Omental fat pad (tissue), 4 donors: ENCODE measurements around the gene MTCH2. TPM values are rescaled to one million over a fixed set of nuclear protein-coding genes. Genes with fewer than 3 reads are reported as not detected.
"Not testable (repeated sequence)": the region's sequence is repeated elsewhere in the genome, so short reads cannot be mapped to it uniquely, and the experiment has no call there.

ENCODE experiments used
- ATAC-seq: fragments of 150-250 bp; one replicate; pipeline ENCODE4 v1.9.1; 2016; ENCODE audit warnings: mild to moderate bottlenecking, moderate library complexity; ENCODE audit not compliant: low FRiP score
- DNase-seq: peaks from one replicate; pipeline ENCODE4 v3.0.0-alpha.2; 2019; ENCODE audit warnings: low spot score
- total RNA-seq, 4 donors: library from RNA; depleted of rRNA; stranded (reverse); fragments of >200 nt; gene quantifications; one replicate each; pipeline ENCODE4 v1.1.0, GENCODE V29; 2016
- TF ChIP-seq, protein P1 (sequence below), 3 donors: fragments of 450-650 bp; IDR thresholded peaks; one replicate each; pipeline ENCODE4 v1.5.1; 2016 to 2017; ENCODE audit warnings: antibody characterized with exemption in 3 of 3, mild to moderate bottlenecking in 3 of 3, moderate library complexity in 2 of 3

The MTCH2 gene
- total RNA-seq, result 10 to 100 TPM; 38.6 to 68.9 (median 55.6) TPM

DNA sequence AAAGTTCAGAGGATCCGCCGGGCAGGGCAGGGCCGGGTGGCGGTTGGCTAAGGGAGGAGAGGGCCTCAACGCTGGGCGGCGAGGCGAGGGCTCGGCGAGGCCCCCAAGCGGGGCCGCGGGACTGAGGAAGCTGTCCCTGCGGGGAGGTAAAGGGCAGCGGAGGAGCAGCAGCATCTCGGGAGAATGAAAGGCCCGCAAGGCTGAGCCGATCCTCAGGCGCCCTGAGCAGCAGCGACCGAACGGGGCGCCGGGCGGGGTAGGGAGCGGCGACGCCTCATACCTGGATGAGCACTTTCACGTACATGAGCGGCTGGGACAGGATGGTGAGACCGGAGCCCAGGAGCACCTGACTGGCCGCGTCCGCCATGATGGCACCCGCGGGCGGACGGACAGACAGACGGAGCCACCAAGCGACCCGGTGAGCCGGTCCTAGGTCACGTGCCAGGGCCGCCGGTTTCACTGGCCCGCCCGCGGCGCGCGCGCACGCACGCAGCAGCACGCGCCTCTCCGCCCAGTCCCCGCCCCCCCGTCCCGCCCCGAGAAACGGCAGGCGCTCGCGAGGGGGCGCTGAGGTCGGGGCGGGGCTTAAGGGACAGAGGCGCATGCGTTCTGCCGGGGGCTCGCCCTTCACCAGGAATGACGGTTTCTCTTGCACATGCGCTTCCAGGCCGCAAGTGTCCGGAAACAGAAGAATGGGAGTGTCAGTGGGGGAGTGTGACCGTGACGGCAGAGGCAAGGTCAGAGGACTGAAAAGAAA, at the start of gene MTCH2:
Gene MTCH2, minus strand, starts transcription at position 461 of the 757 bp plus-strand sequence. Its CDS starts 94 bp downstream, at position 367.
- peak; percentile 98 for ATAC-seq
- DNase-seq, result peak; percentile 82
- TF ChIP-seq, protein P1, sequence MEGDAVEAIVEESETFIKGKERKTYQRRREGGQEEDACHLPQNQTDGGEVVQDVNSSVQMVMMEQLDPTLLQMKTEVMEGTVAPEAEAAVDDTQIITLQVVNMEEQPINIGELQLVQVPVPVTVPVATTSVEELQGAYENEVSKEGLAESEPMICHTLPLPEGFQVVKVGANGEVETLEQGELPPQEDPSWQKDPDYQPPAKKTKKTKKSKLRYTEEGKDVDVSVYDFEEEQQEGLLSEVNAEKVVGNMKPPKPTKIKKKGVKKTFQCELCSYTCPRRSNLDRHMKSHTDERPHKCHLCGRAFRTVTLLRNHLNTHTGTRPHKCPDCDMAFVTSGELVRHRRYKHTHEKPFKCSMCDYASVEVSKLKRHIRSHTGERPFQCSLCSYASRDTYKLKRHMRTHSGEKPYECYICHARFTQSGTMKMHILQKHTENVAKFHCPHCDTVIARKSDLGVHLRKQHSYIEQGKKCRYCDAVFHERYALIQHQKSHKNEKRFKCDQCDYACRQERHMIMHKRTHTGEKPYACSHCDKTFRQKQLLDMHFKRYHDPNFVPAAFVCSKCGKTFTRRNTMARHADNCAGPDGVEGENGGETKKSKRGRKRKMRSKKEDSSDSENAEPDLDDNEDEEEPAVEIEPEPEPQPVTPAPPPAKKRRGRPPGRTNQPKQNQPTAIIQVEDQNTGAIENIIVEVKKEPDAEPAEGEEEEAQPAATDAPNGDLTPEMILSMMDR (IDR thresholded peaks at IDR 0.05), result no peak

DNA sequence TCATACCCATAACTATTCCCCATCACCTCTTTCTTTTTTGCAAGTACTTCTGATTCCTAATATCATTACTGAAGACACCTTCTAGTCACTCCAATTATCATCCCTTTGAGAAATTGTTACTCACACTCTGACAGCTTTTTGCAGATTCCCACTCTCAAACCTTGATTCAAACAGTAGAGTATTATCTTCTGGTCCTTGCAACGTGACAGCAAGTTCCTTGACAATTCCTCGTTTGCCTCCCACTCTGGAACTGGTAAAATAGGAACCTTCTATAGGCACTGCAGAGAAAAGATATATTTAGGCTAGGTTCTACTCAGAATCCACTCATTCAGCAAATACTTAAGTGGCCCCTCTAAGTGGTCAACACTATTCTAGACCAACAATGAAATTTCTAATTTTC, 49.6 kb upstream of the MTCH2 start:
- ATAC-seq, result no peak
- TF ChIP-seq, protein P1 (IDR thresholded peaks at IDR 0.05), result no peak
- DNase-seq, result no peak

DNA sequence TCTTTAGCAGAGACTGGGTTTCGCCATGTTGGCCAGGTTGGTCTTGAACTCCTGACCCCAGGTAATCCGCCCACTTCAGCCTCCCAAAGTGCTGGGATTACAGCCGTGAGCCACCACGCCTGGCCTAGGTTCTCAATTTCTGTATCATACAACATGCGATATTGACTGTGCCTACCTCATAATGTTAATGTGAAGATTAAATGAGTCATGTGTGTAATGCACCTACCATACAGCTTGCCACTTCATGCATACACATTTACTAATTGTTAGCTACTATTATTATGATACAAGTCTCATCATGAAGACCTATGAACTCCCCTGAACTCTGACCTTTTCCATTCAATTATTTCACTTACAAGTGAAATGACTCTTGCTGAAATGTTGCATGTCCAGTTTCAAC, 47.1 kb upstream of the MTCH2 start:
- DNase-seq (no peak), ATAC-seq (no peak)
- TF ChIP-seq, protein P1 (IDR thresholded peaks at IDR 0.05), result no peak

DNA sequence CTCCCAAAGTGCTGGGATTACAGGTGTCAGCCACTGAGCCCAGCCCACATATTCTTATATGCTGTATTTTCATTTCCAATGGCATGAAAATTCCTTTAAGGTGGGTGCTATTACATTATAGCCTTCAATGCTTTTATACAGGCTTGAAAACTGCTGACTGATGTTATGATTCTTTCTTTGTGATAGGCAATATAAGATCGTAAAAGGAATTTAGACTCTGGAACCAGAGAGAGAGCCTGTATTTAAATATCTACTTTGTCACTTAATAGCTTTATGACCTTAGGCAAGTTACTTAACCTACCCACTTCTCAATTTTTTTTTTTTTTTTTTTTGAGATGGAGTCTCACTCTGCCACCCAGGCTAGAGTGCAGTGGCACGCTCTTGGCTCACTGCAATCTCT, 46.6 kb upstream of the MTCH2 start:
- TF ChIP-seq, protein P1 (IDR thresholded peaks at IDR 0.05), result no peak
- ATAC-seq, result no peak
- DNase-seq, result no peak

DNA sequence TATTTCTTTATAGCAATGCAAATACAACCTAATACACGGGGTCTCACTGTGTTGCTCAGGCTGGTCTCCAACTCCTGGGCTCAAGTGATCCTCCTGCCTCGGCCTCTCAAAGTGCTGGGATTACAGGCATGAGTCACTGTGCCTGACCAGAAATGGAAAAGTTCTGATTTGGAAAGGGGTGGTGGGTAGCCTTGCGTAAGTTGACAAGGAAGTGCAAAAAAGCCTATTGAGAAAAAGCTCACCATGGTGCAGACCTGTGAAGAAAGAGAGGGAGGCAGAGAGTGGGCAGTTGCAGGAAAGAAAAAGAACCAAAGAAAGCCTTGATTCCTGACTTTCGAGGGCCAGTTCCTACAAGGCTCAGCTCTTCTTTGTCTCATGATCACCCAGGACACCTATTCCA, 45.8 kb upstream of the MTCH2 start:
- DNase-seq (no peak), ATAC-seq (no peak)
- TF ChIP-seq, protein P1 (IDR thresholded peaks at IDR 0.05), result no peak

DNA sequence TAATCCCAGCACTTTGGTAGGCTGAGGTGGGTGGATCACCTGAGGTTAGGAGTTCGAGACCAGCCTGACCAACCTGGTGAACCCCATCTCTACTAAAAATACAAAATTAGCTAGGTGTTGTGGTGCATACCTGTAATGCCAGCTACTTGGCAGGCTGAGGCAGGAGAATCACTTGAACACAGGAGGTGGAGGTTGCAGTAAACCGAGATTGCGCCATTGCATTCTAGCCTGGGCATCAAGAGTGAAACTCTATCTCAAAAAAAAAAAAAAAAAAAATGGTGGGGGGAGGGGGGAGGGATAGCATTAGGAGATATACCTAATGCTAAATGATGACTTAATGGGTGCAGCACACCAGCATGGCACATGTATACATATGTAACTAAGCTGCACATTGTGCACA, 44.3 kb upstream of the MTCH2 start:
- DNase-seq, ATAC-seq: not testable (repeated sequence)

DNA sequence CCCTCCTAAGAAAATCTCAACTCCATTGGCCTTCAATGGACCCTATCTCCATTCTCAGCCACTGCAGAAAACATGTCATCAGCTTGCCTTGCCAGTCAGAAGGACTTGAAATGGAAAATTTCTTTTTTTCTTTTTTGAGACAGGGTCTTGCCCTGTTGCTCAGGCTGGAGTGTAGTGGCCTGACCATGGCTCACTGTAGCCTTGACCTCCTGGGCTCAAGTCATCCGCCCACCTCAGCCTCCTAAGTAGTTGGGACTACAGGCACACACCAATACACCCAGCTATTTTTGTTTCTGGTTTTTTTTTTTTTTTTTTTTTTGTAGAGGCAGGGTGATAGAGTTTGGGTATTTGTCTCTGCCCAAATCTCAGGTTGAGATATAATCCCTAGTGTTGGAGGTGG, 43.8 kb upstream of the MTCH2 start:
- ATAC-seq (no peak), DNase-seq (no peak)
- TF ChIP-seq, protein P1 (IDR thresholded peaks at IDR 0.05), result no peak
